Astrocyte of the spinal cord (primary cell): ENCODE data around the gene ERP27.
A peak's percentile ranks its signal among the peaks of the same experiment; 100 is the strongest.

Source experiments
- DNase-seq: peaks from one replicate; pipeline ENCODE4 v3.0.0; 2011; ENCODE audit warnings: low read depth, low spot score
- H3K4me3 ChIP-seq: 2 replicates; pipeline ENCODE4 v1.5.1; 2011; ENCODE audit warnings: low read depth, mild to moderate bottlenecking, low read length, moderate library complexity
- in situ Hi-C: cut with HindIII; loops from 2 replicates; pipeline ENCODE4 v1.10.0; 2017; ENCODE audit warnings: low sequenced_read_pairs
- TF ChIP-seq, protein P1 (sequence below): IDR thresholded peaks from 2 replicates; pipeline ENCODE4 v1.5.1; 2012; ENCODE audit warnings: low read depth, mild to moderate bottlenecking, low read length, inconsistent platforms

The ERP27 gene

DNA sequence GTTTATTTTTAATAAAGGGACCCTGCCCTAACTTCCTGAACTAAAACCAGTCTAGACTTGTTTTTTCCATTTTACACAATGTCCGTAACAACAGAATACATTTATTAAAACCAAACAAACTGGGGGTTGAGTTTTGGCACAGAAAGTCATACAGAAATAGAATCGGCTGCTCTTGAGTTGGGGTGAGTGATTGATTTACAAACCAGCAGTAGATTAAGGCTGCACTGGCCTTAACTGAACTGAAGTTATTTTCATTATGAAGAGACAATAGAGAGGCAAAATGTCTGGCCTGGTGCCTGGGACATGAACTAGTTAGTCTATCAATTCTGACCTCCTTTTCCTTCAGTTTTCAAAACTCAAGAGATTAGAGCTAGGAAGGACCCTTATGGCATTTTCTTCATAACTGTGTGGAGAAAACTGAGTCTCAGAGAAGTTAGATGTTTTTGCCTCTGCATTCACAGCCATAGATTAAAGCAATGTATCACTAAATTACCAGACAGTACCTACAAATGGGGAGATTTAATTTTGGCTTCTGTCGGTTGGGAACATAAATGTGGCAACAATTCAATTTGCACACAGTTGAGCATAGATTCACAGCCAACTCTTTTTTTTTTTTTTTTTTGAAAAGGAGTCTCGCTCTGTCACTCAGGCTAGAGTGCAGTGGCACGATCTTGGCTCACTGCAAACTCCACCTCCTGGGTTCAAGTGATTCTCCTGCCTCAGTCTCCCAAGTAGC lies 32.9 kb downstream of the ERP27 start:
- H3K4me3 ChIP-seq = no peak overlapping the region
- DNase-seq = peak; percentile 8
- in situ Hi-C loops = no loop called here
- TF ChIP-seq, protein P1, sequence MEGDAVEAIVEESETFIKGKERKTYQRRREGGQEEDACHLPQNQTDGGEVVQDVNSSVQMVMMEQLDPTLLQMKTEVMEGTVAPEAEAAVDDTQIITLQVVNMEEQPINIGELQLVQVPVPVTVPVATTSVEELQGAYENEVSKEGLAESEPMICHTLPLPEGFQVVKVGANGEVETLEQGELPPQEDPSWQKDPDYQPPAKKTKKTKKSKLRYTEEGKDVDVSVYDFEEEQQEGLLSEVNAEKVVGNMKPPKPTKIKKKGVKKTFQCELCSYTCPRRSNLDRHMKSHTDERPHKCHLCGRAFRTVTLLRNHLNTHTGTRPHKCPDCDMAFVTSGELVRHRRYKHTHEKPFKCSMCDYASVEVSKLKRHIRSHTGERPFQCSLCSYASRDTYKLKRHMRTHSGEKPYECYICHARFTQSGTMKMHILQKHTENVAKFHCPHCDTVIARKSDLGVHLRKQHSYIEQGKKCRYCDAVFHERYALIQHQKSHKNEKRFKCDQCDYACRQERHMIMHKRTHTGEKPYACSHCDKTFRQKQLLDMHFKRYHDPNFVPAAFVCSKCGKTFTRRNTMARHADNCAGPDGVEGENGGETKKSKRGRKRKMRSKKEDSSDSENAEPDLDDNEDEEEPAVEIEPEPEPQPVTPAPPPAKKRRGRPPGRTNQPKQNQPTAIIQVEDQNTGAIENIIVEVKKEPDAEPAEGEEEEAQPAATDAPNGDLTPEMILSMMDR = no peak

DNA sequence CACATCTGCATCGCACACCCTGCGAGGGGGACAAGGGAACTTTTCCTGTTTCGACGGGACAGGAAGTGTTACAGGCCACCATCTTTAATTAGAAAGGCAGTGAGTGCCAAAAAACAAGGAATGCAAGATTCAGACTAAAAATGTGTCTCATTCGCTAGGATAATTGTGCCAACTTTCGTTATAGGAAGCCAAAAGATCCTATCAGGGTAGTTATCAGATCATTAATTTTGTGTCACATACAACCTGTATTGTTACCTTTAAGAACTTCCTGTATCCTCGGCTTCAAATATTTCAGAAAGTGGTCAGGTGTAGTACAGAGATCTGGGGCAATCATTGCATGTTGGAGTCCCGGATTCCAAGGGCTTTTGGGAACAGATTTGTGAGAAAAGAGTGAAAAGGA lies 33.5 kb downstream of the ERP27 start:
- TF ChIP-seq, protein P1 = no peak
- in situ Hi-C loops = no loop called here
- DNase-seq = no peak
- no peak overlapping the region for H3K4me3 ChIP-seq

- TF ChIP-seq, protein P1 = no peak
- no peak overlapping the region for H3K4me3 ChIP-seq
- in situ Hi-C loops = no loop called here
- DNase-seq = no peak
These were observed 34.8 kb downstream of the ERP27 start for GRCh38 chr12:14903386-14904098.

DNA sequence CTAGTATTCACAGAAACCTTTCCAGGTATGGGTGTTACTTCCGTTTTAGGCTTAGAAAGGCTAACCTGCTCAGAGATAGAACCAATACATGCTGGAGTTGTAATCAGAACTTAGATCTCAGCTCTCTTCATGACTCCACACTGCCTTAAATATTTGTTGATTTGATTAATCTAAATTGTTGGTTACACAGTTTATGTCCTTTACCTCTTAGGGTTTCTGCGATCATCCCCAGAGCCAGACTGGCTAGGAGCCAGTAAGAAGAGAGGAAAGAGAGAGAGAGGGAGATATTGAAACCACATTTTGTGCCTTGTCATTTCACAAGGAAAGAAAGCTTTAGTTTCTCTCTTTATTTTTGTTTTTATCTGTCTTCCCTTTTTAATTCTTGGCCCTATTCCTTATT lies 35.9 kb downstream of the ERP27 start:
- TF ChIP-seq, protein P1 = no peak
- DNase-seq = peak; percentile 9
- H3K4me3 ChIP-seq = no peak overlapping the region
- in situ Hi-C loops = no loop called here

DNA sequence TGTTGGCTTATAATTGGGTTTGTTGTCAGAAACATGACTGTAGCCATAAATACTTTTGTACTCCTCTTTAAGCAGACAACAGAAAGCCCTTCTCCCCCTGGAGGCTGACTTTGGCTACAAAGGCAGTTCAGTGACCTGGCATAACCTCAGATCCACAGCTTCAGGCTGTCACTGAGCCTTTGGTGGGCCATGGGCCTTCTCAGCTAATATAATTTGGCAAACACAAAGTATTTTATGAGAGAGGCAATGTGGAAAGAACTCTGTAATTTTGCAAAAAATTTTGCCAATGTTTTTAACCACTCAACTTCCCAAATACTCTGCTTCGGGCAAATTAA lies 37.1 kb downstream of the ERP27 start:
- TF ChIP-seq, protein P1 = no peak
- H3K4me3 ChIP-seq = no peak overlapping the region
- in situ Hi-C loops = no loop called here
- DNase-seq = no peak

DNA sequence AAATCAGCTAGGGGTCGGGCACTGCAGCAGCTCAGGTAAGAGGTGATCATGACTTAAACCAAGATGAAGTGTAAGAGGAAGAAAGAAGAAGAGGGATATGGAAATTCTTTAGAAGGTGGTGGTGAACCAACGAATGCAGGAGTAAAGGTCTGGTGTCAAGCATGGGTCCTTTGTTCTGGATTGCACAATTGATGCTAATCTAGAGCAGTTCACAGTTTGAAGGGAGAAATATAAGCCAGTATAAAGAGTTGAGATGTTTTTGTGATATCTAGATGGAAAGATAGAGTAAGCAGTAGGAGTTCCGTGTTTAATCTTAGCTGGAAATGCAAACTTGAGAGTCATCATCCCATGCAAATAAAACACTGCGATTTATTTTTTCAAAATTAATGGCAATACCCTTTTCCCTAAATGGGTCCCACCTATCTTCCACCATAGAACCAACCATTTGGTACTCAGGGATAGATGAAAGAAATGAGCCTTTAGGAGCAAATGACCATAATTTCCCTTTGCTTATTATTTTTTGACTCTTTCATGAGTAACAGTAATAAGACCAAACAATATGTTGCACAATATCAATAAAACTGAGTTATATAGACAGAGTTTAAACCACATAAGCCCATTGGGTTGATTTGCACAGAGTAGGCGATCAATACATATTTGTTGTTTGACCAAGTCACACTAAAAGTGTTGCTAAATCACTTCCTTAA lies 37.7 kb downstream of the ERP27 start:
- no peak for DNase-seq
- H3K4me3 ChIP-seq = no peak overlapping the region
- in situ Hi-C loops = no loop called here
- TF ChIP-seq, protein P1 = no peak
